ENCODE results near the gene MED17. TPM values are rescaled to one million over a fixed set of nuclear protein-coding genes. Genes with fewer than 3 reads are reported as not detected.
A peak's percentile ranks its signal among the peaks of the same experiment; 100 is the strongest.

Gene MED17
- total and polyA plus RNA-seq, 4 donors = 32.2 to 36.2 (median 34.6) TPM

DNA sequence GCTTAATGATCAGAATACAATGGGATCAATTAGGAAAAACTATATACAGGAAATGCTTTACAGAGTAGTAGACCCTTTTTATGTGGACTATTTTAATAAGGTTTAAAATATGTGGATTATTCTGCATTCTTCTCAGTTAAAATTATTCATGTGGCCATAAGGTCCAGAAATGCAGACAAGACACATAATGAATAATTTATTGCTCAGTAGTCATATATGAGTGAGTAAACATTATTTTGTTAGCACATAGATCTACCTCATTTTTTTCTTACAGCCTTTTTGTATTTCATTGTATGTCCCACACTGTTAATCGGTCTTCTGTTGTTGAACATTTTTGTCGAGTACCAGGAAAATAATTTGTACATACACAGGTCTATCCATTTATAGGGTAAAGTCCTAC lies 20.8 kb downstream of the MED17 start:
- no peak for DNase-seq (ENCODE audit: low read depth in 4 of 6, low spot score in 6 of 6)
- H3K4me1 ChIP-seq (ENCODE audit: control insufficient read depth, insufficient read depth, low read length) = no peaks in the 10 kb centered on the region
- WGBS (ENCODE audit: insufficient coverage) = no CpG with 5 or more reads among the region's 2 CpGs
- H3K27me3 ChIP-seq (ENCODE audit: control insufficient read depth, insufficient read depth, low read length) = no peaks in the 10 kb centered on the region
- H3K4me3 ChIP-seq (ENCODE audit: low read depth, low read length) = no peak overlapping the region
- no peaks in the 10 kb centered on the region for H3K9me3 ChIP-seq (ENCODE audit: control insufficient read depth, insufficient read depth, low read length)
- H3K27ac ChIP-seq (ENCODE audit: low read depth, low read length) = no peak overlapping the region
- peaks cover 27% of the 10 kb centered on the region for H3K36me3 ChIP-seq (ENCODE audit: control insufficient read depth, insufficient read depth, low read length)

DNA sequence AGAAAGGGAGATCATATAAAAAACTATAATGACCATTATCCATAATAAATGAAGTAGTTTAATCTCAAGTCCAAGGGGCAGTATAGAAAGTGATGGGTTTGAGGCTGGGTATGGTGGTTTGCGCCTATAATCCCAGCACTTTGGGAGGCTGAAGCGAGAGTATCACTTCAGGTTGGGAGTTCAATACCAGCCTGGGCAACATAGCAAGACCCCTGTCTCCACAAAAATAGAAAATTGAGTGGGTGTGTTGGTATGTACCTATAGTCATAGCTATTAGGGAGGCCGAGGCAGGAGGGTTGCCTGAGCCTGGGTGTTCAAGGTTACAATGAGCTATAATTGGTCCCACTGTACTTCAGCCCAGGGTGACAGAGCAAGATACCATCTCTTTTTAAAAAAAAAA lies 23.9 kb downstream of the MED17 start:
- no peak for DNase-seq (ENCODE audit: low read depth in 4 of 6, low spot score in 6 of 6)
- no CpG with 5 or more reads among the region's 3 CpGs for WGBS (ENCODE audit: insufficient coverage)
- Histone ChIP-seq H3K4me3 (ENCODE audit: low read depth, low read length) (no peak overlapping the region), H3K4me1 (ENCODE audit: control insufficient read depth, insufficient read depth, low read length) (no peaks in the 10 kb centered on the region), H3K27me3 (ENCODE audit: control insufficient read depth, insufficient read depth, low read length) (no peaks in the 10 kb centered on the region), H3K27ac (ENCODE audit: low read depth, low read length) (no peak overlapping the region), H3K36me3 (ENCODE audit: control insufficient read depth, insufficient read depth, low read length) (peaks cover 29% of the 10 kb centered on the region), H3K9me3 (ENCODE audit: control insufficient read depth, insufficient read depth, low read length) (no peaks in the 10 kb centered on the region)

DNA sequence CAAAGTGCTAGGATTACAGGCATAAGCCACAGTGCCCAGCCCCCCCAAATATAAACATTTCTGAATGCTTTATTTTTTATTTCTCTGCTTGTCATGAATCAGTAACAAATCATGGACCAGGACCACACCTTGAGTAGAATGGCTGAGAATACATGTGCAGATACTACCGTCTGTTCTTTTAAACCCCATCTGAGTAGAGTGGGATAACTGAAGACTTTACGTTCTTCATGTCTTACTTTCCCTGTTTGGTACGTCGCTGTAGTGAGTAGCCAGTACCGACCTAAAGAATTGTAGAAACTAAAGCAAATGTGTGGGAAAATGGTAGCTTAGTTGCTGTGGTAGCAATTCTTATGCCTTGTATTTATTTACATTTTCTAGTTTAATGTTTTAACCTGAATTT lies 29.9 kb downstream of the MED17 start:
- Histone ChIP-seq H3K36me3 (ENCODE audit: control insufficient read depth, insufficient read depth, low read length) (peaks cover 22% of the 10 kb centered on the region), H3K4me1 (ENCODE audit: control insufficient read depth, insufficient read depth, low read length) (no peaks in the 10 kb centered on the region)

DNA sequence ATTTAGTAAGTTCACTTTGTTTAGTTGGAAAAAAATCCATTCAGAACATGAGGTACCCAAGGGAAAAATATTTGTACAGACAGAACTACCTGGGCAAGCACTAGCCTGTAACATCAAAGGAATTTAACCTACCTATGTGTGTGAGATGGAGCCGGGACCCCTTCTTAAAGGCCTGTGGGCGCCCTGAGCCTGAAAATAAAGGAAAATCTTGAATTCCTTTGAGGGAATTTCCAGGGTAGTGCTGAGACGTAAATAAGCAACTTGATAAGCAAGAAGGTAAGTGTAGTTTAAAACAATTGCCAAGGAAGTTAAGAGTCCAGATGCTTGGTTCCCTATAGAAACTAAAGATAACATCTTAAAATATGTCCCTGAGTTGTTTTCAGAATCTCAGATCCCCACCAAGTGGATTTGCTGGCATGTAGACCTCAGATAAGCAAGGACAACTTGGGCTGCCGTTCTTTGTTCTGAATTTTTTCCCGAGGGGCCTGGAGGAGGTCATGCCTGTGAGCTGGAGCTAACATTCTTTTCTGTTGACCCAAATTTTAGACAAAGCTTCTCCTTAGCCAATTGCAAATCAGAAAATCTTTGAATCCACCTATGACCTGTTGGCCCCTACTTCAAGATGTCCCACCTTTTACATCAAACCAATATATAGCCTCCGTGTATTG lies 31.0 kb downstream of the MED17 start:
- Histone ChIP-seq H3K4me1 (ENCODE audit: control insufficient read depth, insufficient read depth, low read length) (peaks cover 4% of the 10 kb centered on the region), H3K36me3 (ENCODE audit: control insufficient read depth, insufficient read depth, low read length) (peaks cover 18% of the 10 kb centered on the region), H3K4me3 (ENCODE audit: low read depth, low read length) (no peak overlapping the region), H3K27me3 (ENCODE audit: control insufficient read depth, insufficient read depth, low read length) (no peaks in the 10 kb centered on the region), H3K27ac (ENCODE audit: low read depth, low read length) (no peak overlapping the region), H3K9me3 (ENCODE audit: control insufficient read depth, insufficient read depth, low read length) (no peaks in the 10 kb centered on the region)
- WGBS (ENCODE audit: insufficient coverage) = 75% methylated on average over 3 of the region's 6 CpGs
- no peak for DNase-seq (ENCODE audit: low read depth in 4 of 6, low spot score in 6 of 6)

More for the DNA sequence above, 29.9 kb downstream of the MED17 start:
- no CpG with 5 or more reads among the region's 5 CpGs for WGBS (ENCODE audit: insufficient coverage)
- H3K4me3 ChIP-seq (ENCODE audit: low read depth, low read length) = no peak overlapping the region
- no peaks in the 10 kb centered on the region for H3K27me3 ChIP-seq (ENCODE audit: control insufficient read depth, insufficient read depth, low read length)
- no peak for DNase-seq (ENCODE audit: low read depth in 4 of 6, low spot score in 6 of 6)
- H3K9me3 ChIP-seq (ENCODE audit: control insufficient read depth, insufficient read depth, low read length) = no peaks in the 10 kb centered on the region
- H3K27ac ChIP-seq (ENCODE audit: low read depth, low read length) = no peak overlapping the region

DNA sequence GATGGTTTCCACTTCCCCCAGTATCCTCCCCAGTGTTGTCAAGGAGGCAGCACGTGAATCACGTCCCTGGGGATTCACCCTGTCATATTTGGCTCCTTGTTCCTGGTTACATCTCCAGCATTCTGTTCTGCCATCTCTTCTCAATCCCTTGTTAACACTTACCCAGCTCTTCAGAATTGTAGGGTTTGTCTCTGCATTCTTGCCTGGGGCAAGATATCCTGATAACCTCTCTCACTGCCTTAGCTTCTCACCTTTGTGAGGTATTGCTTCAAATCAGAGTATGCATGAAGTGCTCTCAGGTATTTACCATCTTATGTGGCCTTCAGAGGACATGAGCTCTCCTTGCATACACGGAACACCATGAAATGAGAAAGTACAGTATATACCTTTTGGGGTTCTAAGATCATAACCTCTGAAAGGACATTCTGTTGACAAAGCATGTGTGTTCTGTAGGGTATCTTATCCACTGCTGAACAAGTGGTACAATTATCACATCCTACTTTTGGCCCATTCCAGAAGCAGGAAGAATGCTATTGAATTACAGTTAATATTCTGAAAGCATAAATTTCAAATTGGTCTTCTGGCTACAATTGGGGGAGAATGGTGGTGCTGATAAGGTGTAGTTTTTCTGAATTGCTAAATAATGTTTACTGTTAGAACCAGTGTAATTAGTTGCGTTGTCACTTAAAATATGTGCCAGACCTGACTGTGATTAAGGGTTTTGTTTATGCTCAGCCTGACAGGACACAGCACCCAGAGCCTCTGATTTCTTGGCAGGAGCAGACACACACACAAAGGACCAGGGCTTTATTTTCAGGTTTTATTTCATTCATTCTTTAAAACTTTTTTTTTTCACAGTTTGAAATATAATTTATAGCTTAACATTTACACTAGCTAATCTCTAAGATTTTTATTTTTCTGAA lies 33.6 kb downstream of the MED17 start:
- H3K36me3 ChIP-seq (ENCODE audit: control insufficient read depth, insufficient read depth, low read length) = peaks cover 8% of the 10 kb centered on the region
- H3K27ac ChIP-seq (ENCODE audit: low read depth, low read length) = no peak overlapping the region
- H3K27me3 ChIP-seq (ENCODE audit: control insufficient read depth, insufficient read depth, low read length) = no peaks in the 10 kb centered on the region
- DNase-seq (ENCODE audit: low read depth in 4 of 6, low spot score in 6 of 6) = peak in 1 of 6 donors; percentile 32
- no peaks in the 10 kb centered on the region for H3K9me3 ChIP-seq (ENCODE audit: control insufficient read depth, insufficient read depth, low read length)
- peaks cover 6% of the 10 kb centered on the region for H3K4me1 ChIP-seq (ENCODE audit: control insufficient read depth, insufficient read depth, low read length)
- WGBS (ENCODE audit: insufficient coverage) = 37% methylated on average over 3 of the region's 4 CpGs
- H3K4me3 ChIP-seq (ENCODE audit: low read depth, low read length) = no peak overlapping the region

DNA sequence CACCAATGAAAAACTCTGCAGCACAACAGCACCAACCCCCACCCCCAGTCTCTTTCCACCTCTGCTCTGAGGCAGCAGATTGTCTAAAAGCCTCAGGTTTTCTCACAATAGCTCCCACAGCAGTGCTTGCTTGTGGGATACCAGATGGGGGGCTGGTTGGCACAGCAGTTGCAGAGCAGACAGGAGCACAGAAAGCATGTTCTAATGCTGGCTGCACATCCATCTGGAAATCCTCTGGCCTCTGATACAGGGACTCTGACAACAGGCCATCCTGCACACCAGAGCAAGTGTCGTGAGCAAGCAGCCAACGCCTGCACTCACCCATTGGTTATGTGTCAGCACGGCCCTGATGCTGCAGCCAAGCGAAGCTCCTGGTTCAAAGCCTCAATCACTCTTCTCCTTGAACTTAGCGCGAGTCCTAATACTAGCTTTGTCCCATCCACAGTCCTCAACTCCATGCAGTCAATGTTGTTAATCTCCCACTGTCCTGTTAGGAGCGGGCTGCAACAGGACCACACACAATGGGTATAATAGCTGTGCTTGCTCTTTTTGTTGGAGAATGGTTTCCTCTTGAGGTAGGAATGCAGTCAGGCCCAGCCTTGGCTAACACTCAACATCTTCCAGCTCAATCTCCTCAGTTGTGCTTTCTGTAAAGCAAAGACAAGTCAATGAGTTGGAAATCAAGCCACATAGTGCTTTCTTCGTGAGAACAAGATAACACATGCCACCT lies 36.0 kb downstream of the MED17 start:
- 49% methylated on average over 7 of the region's 8 CpGs for WGBS (ENCODE audit: insufficient coverage)
- no peaks in the 10 kb centered on the region for H3K27me3 ChIP-seq (ENCODE audit: control insufficient read depth, insufficient read depth, low read length)
- H3K4me3 ChIP-seq (ENCODE audit: low read depth, low read length) = no peak overlapping the region
- H3K36me3 ChIP-seq (ENCODE audit: control insufficient read depth, insufficient read depth, low read length) = peaks cover 3% of the 10 kb centered on the region
- H3K4me1 ChIP-seq (ENCODE audit: control insufficient read depth, insufficient read depth, low read length) = peaks cover 6% of the 10 kb centered on the region
- no peaks in the 10 kb centered on the region for H3K9me3 ChIP-seq (ENCODE audit: control insufficient read depth, insufficient read depth, low read length)
- peak in 2 of 6 donors; percentile 24 to 46 for DNase-seq (ENCODE audit: low read depth in 4 of 6, low spot score in 6 of 6)
- H3K27ac ChIP-seq (ENCODE audit: low read depth, low read length) = no peak overlapping the region

DNA sequence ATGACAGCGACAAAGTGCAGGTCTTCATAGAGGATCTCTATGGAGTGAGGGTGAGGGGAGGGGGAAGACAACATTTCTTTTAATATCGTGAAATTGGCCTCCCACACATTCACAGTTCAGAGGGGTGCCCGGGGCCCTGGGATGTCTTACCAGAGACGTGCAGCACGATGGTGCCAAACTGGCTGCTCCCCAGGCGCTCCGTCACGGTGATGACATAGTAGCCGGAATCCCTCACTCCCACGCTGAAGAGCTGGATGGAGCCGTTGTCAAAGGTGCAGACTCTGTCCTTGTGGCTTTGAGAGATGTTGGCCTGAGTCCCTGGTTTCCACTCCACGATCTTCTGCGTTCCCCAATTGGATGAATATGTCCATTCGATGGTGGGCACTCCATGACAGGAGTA lies 36.8 kb downstream of the MED17 start:
- peaks cover 6% of the 10 kb centered on the region for H3K4me1 ChIP-seq (ENCODE audit: control insufficient read depth, insufficient read depth, low read length)
- peaks cover 3% of the 10 kb centered on the region for H3K36me3 ChIP-seq (ENCODE audit: control insufficient read depth, insufficient read depth, low read length)
- WGBS (ENCODE audit: insufficient coverage) = 91% methylated on average over 12 of the region's 14 CpGs
- H3K9me3 ChIP-seq (ENCODE audit: control insufficient read depth, insufficient read depth, low read length) = no peaks in the 10 kb centered on the region
- no peak overlapping the region for H3K27ac ChIP-seq (ENCODE audit: low read depth, low read length)
- H3K4me3 ChIP-seq (ENCODE audit: low read depth, low read length) = no peak overlapping the region
- DNase-seq (ENCODE audit: low read depth in 4 of 6, low spot score in 6 of 6) = no peak
- H3K27me3 ChIP-seq (ENCODE audit: control insufficient read depth, insufficient read depth, low read length) = no peaks in the 10 kb centered on the region

DNA sequence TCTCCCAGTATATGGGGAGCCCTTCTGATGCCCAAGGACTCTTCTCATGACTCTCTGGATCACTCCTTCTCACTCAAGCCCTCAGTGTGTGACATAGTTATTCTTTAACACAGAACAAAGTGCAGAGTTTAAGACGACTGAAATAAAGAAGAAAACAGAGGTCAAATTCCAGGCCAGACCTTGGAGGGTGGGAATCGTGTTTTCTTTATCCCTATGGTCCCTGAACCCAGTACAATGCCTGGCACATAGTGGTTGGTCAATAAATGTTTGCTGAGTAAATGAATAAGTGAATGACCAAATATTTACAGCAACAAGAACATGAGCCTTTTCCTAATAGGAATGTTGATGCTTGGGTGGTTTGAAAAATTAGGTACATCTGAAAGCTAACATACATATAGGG lies 37.5 kb downstream of the MED17 start:
- no peak for DNase-seq (ENCODE audit: low read depth in 4 of 6, low spot score in 6 of 6)
- no peaks in the 10 kb centered on the region for H3K27me3 ChIP-seq (ENCODE audit: control insufficient read depth, insufficient read depth, low read length)
- H3K9me3 ChIP-seq (ENCODE audit: control insufficient read depth, insufficient read depth, low read length) = no peaks in the 10 kb centered on the region
- H3K4me1 ChIP-seq (ENCODE audit: control insufficient read depth, insufficient read depth, low read length) = peaks cover 6% of the 10 kb centered on the region
- H3K27ac ChIP-seq (ENCODE audit: low read depth, low read length) = no peak overlapping the region
- no CpG with 5 or more reads among the region's 2 CpGs for WGBS (ENCODE audit: insufficient coverage)
- no peak overlapping the region for H3K4me3 ChIP-seq (ENCODE audit: low read depth, low read length)
- H3K36me3 ChIP-seq (ENCODE audit: control insufficient read depth, insufficient read depth, low read length) = peaks cover 3% of the 10 kb centered on the region

DNA sequence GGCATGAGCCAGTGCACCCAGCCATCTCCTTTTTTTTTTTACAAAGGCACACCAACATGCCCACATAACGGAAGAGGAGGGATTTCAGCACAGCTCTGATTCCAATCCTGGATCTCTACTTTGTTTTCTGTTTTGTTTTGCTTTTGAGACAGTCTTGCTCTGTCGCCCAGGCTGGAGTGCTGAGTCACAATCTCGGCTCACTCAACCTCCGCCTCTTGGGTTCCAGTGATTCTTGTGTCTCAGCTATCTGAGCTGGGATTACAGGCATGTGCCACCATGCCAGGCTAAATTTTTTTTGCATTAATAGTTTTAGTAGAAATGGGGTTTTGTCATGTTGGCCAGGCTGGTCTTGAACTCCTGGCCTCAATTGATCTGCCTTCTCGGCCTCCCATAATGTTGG lies 38.3 kb downstream of the MED17 start:
- Histone ChIP-seq H3K4me1 (ENCODE audit: control insufficient read depth, insufficient read depth, low read length) (peaks cover 6% of the 10 kb centered on the region), H3K9me3 (ENCODE audit: control insufficient read depth, insufficient read depth, low read length) (no peaks in the 10 kb centered on the region), H3K36me3 (ENCODE audit: control insufficient read depth, insufficient read depth, low read length) (peaks cover 3% of the 10 kb centered on the region), H3K4me3 (ENCODE audit: low read depth, low read length) (no peak overlapping the region), H3K27ac (ENCODE audit: low read depth, low read length) (no peak overlapping the region), H3K27me3 (ENCODE audit: control insufficient read depth, insufficient read depth, low read length) (no peaks in the 10 kb centered on the region)
- no peak for DNase-seq (ENCODE audit: low read depth in 4 of 6, low spot score in 6 of 6)
- WGBS (ENCODE audit: insufficient coverage) = 100% methylated on average over 5 of the region's 5 CpGs

All from spinal cord (tissue), 10 donors.